Muscle layer of duodenum (tissue), 2 donors: ENCODE data around the gene GNB1L.
"Not testable (repeated sequence)": the region's sequence is repeated elsewhere in the genome, so short reads cannot be mapped to it uniquely, and the experiment has no call there.

ENCODE experiments used
- H3K27ac ChIP-seq: one replicate; pipeline ENCODE4 v1.7.0; 2013; ENCODE audit warnings: mild to moderate bottlenecking, low read length
- H3K27me3 ChIP-seq: one replicate; pipeline ENCODE4 v1.7.0; 2013; ENCODE audit warnings: low read depth, mild to moderate bottlenecking, control low read depth, low read length
- H3K36me3 ChIP-seq, 2 donors: one replicate each; pipeline ENCODE4 v1.7.0; 2013; ENCODE audit warnings: low read length in 2 of 2, control low read depth in 1 of 2, mild to moderate bottlenecking in 1 of 2; ENCODE audit not compliant: insufficient read depth in 2 of 2, control insufficient read depth in 1 of 2
- H3K4me1 ChIP-seq, 2 donors: one replicate each; pipeline ENCODE4 v1.7.0; 2013; ENCODE audit warnings: low read length in 2 of 2, mild to moderate bottlenecking in 2 of 2, control low read depth in 1 of 2, moderate library complexity in 1 of 2; ENCODE audit not compliant: insufficient read depth in 2 of 2, control insufficient read depth in 1 of 2
- H3K4me3 ChIP-seq, 2 donors: one replicate each; pipeline ENCODE4 v1.7.0; 2013; ENCODE audit warnings: low read length in 2 of 2, low read depth in 1 of 2, mild to moderate bottlenecking in 1 of 2
- H3K9me3 ChIP-seq, 2 donors: one replicate each; pipeline ENCODE4 v1.7.0; 2013; ENCODE audit warnings: low read length in 2 of 2, control low read depth in 1 of 2, mild to moderate bottlenecking in 1 of 2; ENCODE audit not compliant: control insufficient read depth in 1 of 2
- donor health status: healthy.

GNB1L gene

GRCh38 chr22:19798891-19799293 is 55.8 kb downstream of the GNB1L start:
- no peaks in the 10 kb centered on the region for H3K27me3 ChIP-seq
- no peak overlapping the region for H3K4me3 ChIP-seq
- peaks cover 0 to 11% of the 10 kb centered on the region in 2 donors for H3K36me3 ChIP-seq
- no peaks in the 10 kb centered on the region for H3K4me1 ChIP-seq
- H3K27ac ChIP-seq: no peak overlapping the region
- no peaks in the 10 kb centered on the region for H3K9me3 ChIP-seq

- Histone ChIP-seq H3K4me1 (no peaks in the 10 kb centered on the region), H3K4me3 (no peak overlapping the region), H3K9me3 (no peaks in the 10 kb centered on the region), H3K27me3 (no peaks in the 10 kb centered on the region), H3K36me3 (peaks cover 0 to 11% of the 10 kb centered on the region in 2 donors), H3K27ac (no peak overlapping the region)
Measured at GRCh38 chr22:19798003-19798665, 56.5 kb downstream of the GNB1L start.

GRCh38 chr22:19797086-19798002 is 57.3 kb downstream of the GNB1L start:
- Histone ChIP-seq H3K36me3 (peaks cover 0 to 11% of the 10 kb centered on the region in 2 donors), H3K9me3 (no peaks in the 10 kb centered on the region), H3K27me3 (no peaks in the 10 kb centered on the region), H3K27ac (no peak overlapping the region), H3K4me3 (no peak overlapping the region), H3K4me1 (no peaks in the 10 kb centered on the region)

- no peaks in the 10 kb centered on the region for H3K4me1 ChIP-seq
- no peaks in the 10 kb centered on the region for H3K27me3 ChIP-seq
- no peak overlapping the region for H3K27ac ChIP-seq
- H3K36me3 ChIP-seq: peaks cover 0 to 15% of the 10 kb centered on the region in 2 donors
- no peak overlapping the region for H3K4me3 ChIP-seq
- peaks cover 0 to 4% of the 10 kb centered on the region in 2 donors for H3K9me3 ChIP-seq
Measured at GRCh38 chr22:19796160-19796559, 58.5 kb downstream of the GNB1L start.

- Histone ChIP-seq H3K36me3 (peaks cover 0 to 11% of the 10 kb centered on the region in 2 donors), H3K9me3 (peaks cover 0 to 4% of the 10 kb centered on the region in 2 donors), H3K4me3 (no peak overlapping the region), H3K4me1 (no peaks in the 10 kb centered on the region), H3K27me3 (no peaks in the 10 kb centered on the region), H3K27ac (no peak overlapping the region)
Measured at GRCh38 chr22:19795617-19796008, 59.1 kb downstream of the GNB1L start.

- H3K4me3 ChIP-seq: no peak overlapping the region
- H3K4me1 ChIP-seq: no peaks in the 10 kb centered on the region
- no peaks in the 10 kb centered on the region for H3K27me3 ChIP-seq
- H3K27ac ChIP-seq: no peak overlapping the region
- H3K36me3 ChIP-seq: peaks cover 0 to 10% of the 10 kb centered on the region in 2 donors
- peaks cover 0 to 4% of the 10 kb centered on the region in 2 donors for H3K9me3 ChIP-seq
Measured at GRCh38 chr22:19793661-19794310, 60.9 kb downstream of the GNB1L start.

GRCh38 chr22:19793161-19793560 is 61.5 kb downstream of the GNB1L start:
- peaks cover 0 to 4% of the 10 kb centered on the region in 2 donors for H3K9me3 ChIP-seq
- H3K4me3 ChIP-seq: no peak overlapping the region
- H3K27ac ChIP-seq: no peak overlapping the region
- H3K27me3 ChIP-seq: no peaks in the 10 kb centered on the region
- peaks cover 0 to 14% of the 10 kb centered on the region in 2 donors for H3K36me3 ChIP-seq
- no peaks in the 10 kb centered on the region for H3K4me1 ChIP-seq

GRCh38 chr22:19792383-19792896 is 62.2 kb downstream of the GNB1L start:
- H3K27me3 ChIP-seq, H3K27ac ChIP-seq: not testable (repeated sequence)
- H3K36me3 ChIP-seq: peaks cover 0 to 22% of the 10 kb centered on the region in 2 donors

GRCh38 chr22:19791894-19792293 is 62.8 kb downstream of the GNB1L start:
- Histone ChIP-seq H3K27me3 (no peaks in the 10 kb centered on the region), H3K4me3 (no peak overlapping the region), H3K4me1 (no peaks in the 10 kb centered on the region), H3K27ac (no peak overlapping the region), H3K9me3 (peaks cover 0 to 4% of the 10 kb centered on the region in 2 donors), H3K36me3 (peaks cover 0 to 22% of the 10 kb centered on the region in 2 donors)

More at GRCh38 chr22:19792383-19792896, 62.2 kb downstream of the GNB1L start:
- H3K9me3 ChIP-seq, H3K4me3 ChIP-seq, H3K4me1 ChIP-seq: not testable (repeated sequence)

GRCh38 chr22:19791243-19791642 is 63.4 kb downstream of the GNB1L start:
- Histone ChIP-seq H3K27ac (no peak overlapping the region), H3K36me3 (peaks cover 0 to 22% of the 10 kb centered on the region in 2 donors), H3K27me3 (no peaks in the 10 kb centered on the region), H3K9me3 (peaks cover 0 to 4% of the 10 kb centered on the region in 2 donors), H3K4me3 (no peak overlapping the region), H3K4me1 (no peaks in the 10 kb centered on the region)

- H3K9me3 ChIP-seq: peaks cover 0 to 4% of the 10 kb centered on the region in 2 donors
Measured at GRCh38 chr22:19789828-19790227, 64.8 kb downstream of the GNB1L start.

More at GRCh38 chr22:19789828-19790227, 64.8 kb downstream of the GNB1L start:
- Histone ChIP-seq H3K36me3 (peaks cover 0 to 22% of the 10 kb centered on the region in 2 donors), H3K4me3 (no peak overlapping the region), H3K27ac (no peak overlapping the region), H3K4me1 (no peaks in the 10 kb centered on the region), H3K27me3 (no peaks in the 10 kb centered on the region)
